GM19452 (cell line): ENCODE data around the gene CHST15.

ENCODE experiments used
- ATAC-seq: cut with Tn5 transposase; IDR thresholded peaks from one replicate; pipeline ENCODE4 v1.9.1; 2021; ENCODE audit not compliant: unreplicated experiment

CHST15 gene

DNA sequence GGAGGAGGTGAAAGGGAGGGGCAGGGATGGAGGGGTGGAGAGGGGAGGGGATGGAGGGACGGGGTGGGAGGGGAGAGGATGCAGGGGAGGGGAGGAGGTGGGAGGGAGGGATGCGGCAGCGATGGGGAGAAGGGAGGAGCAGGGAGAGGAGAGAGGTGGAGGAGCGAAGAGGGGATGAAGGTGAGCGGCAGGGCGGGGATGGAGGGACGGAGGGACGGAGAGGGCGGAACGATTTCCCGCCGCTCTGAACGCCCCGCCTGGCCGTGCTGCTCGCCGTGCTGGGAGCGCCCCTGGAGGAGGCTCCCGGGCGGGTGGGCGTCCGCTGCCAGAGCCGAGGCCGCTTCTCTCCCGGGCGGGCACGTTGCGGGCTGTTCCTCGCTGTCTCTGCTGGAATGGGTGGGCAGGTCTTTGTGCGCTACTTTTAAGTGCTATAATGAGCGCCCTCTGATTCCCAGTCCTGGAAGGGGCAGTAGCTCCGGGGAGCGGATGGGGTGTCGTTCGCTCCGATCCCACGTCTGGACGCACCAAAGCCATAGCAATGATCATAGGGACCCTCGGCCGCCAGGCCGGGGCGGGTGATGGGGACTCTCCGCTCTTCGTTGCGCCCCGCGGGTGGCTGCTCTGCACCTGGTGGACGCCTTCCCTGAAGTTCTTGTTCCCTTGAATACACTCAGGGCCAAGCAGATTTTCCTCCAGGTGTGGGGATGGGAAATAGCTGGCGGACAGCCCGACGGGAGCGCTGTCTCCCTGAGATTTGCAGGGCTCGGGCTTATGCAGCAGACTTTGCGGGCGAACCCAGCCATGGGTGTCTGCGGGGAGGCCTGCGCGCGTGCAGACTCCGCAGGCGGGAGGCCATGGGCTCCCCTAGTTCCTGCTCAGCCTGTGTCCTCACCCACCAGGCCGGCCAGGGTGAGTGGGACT is 120.7 kb downstream of the CHST15 start:
- ATAC-seq = no peak

DNA sequence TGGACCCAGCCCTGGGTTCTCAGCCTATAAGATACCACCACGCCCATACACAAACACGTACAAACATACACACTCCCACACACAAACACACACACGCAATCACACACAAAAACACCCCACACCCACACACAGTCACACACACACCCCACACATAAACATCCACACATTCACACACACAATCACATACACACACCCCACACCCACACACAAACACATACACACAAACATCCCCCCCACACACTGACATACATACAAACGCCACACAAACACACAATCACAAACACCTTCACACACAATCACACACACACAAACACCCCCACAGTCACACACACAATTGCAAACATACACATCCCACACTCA is 122.5 kb downstream of the CHST15 start:
- no peak for ATAC-seq

GRCh38 chr10:123970207-123970926 is 123.0 kb downstream of the CHST15 start:
- ATAC-seq = no peak

GRCh38 chr10:123967626-123968243 is 125.7 kb downstream of the CHST15 start:
- ATAC-seq = no peak

DNA sequence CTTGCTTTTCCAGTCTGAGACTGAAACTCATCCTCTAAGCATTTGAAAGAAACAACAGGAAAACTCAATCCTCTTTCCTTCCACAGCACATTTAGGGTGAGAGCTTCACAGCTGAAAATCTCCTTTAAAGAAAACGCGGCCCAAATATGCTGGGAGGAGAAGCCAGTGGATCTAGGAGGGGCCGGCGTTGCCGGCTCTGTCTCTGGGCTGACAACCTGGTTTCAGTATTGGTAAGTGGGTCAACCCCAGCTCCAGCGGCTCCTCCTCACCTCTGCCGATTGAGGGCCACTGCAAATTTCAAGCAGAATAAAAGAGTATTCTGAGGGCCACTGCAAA is 126.5 kb downstream of the CHST15 start:
- ATAC-seq = no peak

DNA sequence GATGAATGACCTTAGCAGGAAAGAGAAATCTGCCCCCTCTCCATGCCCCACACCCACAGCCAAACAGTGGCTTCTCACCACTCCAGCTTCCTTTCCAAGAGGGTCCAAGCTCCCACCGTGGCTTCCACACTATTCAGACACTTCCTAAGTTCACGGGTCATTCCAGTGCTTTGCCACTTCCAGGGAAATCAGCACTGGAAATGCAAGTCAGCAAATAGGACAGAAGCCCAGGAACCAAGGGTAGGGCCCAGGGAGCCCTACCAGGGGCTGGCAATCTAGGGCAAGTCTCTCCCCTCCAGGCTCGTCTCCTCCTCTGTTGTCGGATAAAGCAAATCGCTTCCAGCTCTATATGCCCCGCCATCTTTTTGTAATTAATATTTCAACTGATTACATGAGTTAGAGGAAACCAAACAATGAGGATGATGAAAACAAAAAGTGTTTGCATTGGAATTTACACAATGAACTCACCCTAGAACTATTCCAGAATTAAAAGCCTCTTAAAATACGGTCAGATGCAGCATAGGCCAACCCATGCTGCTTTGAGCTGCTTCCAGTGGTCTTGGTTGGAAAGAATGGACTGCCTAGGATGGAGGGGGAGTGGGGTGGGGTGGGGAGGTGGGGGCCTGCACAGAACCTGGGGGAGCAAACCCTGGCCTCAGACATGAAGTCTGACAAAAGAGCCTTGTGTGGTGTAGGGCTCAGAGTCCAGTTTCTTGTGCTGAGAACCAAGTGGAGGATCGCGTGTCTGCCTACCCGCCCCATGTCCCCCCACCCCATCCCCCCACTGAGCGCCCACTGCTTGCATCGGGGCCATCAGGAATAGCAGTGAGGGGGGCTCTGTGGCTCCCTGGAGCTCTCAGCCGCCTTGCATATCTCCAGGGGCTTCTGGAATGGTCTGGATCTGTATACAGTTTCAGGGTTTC is 127.2 kb downstream of the CHST15 start:
- ATAC-seq = no peak

DNA sequence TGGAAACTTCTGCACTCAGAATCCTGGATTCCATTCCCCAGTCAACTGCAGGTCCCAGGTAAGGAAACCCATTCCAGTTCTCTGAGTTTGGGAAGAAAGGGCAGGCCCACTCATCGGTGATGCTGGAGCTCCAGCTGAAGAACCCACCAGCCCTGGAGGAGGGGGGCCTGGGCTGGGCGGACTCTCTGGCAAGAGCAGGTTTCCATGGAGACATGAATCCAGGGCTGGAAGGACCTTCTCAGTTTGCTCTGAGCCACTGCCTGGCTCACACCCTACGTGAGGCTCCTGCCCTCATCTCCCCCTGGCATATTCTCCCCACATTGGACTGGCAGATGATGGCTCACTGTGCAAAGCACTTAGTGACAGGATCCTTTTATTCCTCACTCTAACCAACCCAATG is 128.4 kb downstream of the CHST15 start:
- no peak for ATAC-seq

- no peak for ATAC-seq
Measured at GRCh38 chr10:123962756-123963530, 130.5 kb downstream of the CHST15 start.

DNA sequence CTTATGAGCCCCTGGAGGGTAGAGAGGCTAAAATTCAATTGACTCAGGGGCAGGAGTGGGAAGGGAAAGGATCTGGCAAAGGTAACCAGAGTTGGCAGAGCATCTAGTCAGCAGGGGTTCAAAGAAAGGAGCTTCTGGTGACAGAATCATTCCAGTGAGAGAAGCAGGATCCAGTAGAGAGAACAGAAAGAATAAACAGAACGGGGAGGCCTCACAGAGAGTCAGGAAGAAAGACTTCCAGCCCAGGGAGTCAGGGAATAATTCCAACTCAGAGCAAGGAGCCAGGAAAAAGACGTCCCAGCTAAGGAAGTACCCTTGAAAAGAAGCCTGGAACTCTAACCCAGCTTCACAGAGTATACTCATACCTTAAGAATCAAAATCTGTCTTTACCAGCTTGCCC is 135.2 kb downstream of the CHST15 start:
- ATAC-seq = no peak
